GM12872 (cell line): ENCODE measurements around the gene GDF11.

Experiments used
- TF ChIP-seq, protein P1 (sequence below): IDR thresholded peaks from 3 replicates; pipeline ENCODE4 v1.5.1; 2011; ENCODE audit warnings: low read depth, mild to moderate bottlenecking, low read length, moderate library complexity; ENCODE audit not compliant: insufficient read depth

The GDF11 gene

DNA sequence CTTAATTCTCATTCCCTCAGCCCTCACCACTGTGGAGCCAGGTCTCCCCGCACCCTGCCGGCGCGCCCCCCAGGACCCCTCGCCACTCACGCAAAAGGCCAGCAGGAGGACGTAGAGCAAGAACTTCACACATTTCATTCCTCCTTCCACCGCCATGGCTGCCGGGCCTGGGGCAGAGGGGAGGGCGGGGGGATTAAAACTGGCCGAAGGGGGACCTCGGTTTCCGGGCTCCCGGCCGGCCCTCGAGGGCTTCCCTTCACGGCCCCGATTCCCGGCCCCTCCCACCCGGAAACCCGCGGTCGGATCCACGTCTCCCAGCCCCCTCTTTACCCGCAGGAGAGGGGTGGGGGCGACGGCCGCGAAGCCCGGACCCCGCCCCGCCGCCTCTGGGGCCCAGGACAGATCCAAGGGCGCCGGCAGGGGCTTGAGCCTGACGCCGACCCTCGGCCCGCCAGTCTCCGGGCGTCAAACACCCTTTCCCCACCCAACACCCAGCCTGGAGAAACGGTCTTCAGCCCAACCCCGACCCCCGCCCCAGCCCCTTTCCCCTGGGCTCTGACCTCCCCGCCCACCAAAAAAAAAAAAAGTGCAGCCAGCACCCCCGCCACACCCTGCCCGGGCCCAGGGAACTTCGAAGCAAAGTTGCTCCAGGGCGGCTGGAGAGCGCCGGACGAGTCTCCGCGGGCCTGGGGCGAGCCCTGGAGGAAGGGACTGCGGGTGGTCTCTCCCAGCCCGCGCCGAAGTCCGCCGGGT is 14.6 kb upstream of the GDF11 start:
- TF ChIP-seq, protein P1, sequence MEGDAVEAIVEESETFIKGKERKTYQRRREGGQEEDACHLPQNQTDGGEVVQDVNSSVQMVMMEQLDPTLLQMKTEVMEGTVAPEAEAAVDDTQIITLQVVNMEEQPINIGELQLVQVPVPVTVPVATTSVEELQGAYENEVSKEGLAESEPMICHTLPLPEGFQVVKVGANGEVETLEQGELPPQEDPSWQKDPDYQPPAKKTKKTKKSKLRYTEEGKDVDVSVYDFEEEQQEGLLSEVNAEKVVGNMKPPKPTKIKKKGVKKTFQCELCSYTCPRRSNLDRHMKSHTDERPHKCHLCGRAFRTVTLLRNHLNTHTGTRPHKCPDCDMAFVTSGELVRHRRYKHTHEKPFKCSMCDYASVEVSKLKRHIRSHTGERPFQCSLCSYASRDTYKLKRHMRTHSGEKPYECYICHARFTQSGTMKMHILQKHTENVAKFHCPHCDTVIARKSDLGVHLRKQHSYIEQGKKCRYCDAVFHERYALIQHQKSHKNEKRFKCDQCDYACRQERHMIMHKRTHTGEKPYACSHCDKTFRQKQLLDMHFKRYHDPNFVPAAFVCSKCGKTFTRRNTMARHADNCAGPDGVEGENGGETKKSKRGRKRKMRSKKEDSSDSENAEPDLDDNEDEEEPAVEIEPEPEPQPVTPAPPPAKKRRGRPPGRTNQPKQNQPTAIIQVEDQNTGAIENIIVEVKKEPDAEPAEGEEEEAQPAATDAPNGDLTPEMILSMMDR = no peak

GRCh38 chr12:55728939-55729818 is 13.7 kb upstream of the GDF11 start, which contains the start of gene CD63:
Gene CD63 (minus strand): TSS chr12:55729009. CDS start chr12:55728341, 668 bp downstream.
- TF ChIP-seq, protein P1 = no peak

- TF ChIP-seq, protein P1 = no peak
Measured at GRCh38 chr12:55729819-55730818, 12.8 kb upstream of the GDF11 start.

- TF ChIP-seq, protein P1 = no peak
Measured at GRCh38 chr12:55732288-55732687, 10.6 kb upstream of the GDF11 start.

DNA sequence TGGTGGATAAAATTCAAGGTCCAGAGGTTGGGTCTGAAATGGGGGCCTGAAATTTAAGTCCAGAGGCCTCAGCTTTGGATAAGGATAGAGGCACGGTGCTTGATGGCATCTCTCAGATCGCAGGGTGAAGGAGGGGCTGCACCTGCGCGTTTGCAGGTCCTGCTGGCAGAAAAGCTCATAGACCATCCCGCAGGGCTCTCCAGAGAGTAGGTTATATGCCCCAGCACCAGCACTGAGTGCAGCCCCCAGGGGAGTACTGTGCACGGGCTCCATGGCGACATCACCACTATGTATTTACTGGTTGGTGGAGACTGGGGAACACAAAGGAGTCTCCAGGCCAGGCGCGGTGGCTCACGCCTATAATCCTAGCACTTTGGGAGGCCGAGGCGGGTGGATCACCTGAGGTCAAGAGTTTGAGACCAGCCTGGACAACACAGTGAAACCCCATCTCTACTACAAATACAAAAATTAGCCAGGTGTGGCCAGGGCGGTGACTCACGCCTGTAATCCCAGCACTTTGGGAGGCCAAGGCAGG is 9.8 kb upstream of the GDF11 start:
- TF ChIP-seq, protein P1 = no peak

- TF ChIP-seq, protein P1 = no peak
Measured at GRCh38 chr12:55733858-55734257, 9.1 kb upstream of the GDF11 start.
